ENCODE data around the gene RTEL1.

DNA sequence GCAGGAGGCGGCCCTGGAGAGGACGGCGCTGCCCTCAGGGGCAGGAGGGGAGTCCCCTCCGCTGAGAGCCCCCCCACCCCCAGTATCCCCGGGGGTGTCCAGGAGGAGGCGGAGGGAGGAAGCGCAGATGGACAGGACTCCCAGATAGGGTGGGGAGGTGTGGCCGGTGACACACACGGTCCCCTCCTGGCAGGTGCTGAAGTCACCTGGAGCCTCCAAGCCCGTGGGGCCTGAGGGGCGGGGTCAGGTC lies 6.2 kb upstream of the RTEL1 start:
- no peak for TF ChIP-seq POLR2AphosphoS5 (IDR thresholded peaks at IDR 0.05; ENCODE audit: borderline replicate concordance, low read depth, low read length)
- TF ChIP-seq EZH2 (IDR thresholded peaks at IDR 0.05) = no peak
